Measurements from ENCODE around the gene ZNF862. TPM values are rescaled to one million over a fixed set of nuclear protein-coding genes. Genes with fewer than 3 reads are reported as not detected.

The ZNF862 gene
- total RNA-seq, 1 donor from 2014 or later, result 1.7 TPM

DNA sequence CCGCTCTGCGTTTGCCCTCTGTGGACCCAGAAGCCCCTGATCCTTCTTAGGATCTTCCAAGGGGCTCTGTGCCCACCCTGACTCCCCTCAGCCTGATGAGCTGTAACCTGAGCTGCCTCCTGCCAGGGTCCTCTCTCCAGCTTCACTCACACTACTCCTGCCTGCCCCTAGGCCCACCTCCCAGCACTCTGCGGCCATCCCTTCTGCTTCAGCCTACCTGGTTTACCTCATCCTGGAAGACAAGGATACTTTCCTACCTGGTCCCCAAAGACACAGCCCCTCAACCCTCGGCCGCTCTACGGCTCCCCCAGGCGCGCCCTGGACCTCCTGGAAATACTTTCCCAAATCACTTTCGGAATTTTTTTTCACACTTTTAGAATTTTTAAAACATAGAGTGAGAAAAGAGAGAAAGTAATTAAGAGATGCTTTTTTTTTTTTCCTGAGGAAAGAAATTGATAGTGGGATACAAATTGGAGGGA, 6.4 kb upstream of the ZNF862 start:
- no peak for DNase-seq (ENCODE audit: low spot score in 2 of 2)
- TF ChIP-seq, protein P1, sequence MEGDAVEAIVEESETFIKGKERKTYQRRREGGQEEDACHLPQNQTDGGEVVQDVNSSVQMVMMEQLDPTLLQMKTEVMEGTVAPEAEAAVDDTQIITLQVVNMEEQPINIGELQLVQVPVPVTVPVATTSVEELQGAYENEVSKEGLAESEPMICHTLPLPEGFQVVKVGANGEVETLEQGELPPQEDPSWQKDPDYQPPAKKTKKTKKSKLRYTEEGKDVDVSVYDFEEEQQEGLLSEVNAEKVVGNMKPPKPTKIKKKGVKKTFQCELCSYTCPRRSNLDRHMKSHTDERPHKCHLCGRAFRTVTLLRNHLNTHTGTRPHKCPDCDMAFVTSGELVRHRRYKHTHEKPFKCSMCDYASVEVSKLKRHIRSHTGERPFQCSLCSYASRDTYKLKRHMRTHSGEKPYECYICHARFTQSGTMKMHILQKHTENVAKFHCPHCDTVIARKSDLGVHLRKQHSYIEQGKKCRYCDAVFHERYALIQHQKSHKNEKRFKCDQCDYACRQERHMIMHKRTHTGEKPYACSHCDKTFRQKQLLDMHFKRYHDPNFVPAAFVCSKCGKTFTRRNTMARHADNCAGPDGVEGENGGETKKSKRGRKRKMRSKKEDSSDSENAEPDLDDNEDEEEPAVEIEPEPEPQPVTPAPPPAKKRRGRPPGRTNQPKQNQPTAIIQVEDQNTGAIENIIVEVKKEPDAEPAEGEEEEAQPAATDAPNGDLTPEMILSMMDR (IDR thresholded peaks at IDR 0.05), result no peak

GRCh38 chr7:149832332-149833041, 5.7 kb upstream of the ZNF862 start:
- DNase-seq (ENCODE audit: low spot score in 2 of 2), result no peak
- no peak overlapping the region for H3K4me3 ChIP-seq
- intact Hi-C loops (cut with DNase I), result loop anchor here (10.0 kb wide), 2 partner anchors 548 to 1192 kb away; partner anchors contain the start of genes ABCB8 and ATG9B
- no peaks in the 10 kb centered on the region for H3K9me3 ChIP-seq
- no peaks in the 10 kb centered on the region for H3K27me3 ChIP-seq
- no peaks in the 10 kb centered on the region for H3K4me1 ChIP-seq
- H3K27ac ChIP-seq, result no peak overlapping the region
- TF ChIP-seq, protein P1 (IDR thresholded peaks at IDR 0.05), result no peak
- no peaks in the 10 kb centered on the region for H3K36me3 ChIP-seq

More for the DNA sequence above, 6.4 kb upstream of the ZNF862 start:
- no peaks in the 10 kb centered on the region for H3K36me3 ChIP-seq
- intact Hi-C loops (cut with DNase I), result loop anchor here (10.0 kb wide), 2 partner anchors 547 to 1193 kb away; partner anchors contain the start of genes ABCB8 and ATG9B
- H3K9me3 ChIP-seq, result no peaks in the 10 kb centered on the region
- H3K27me3 ChIP-seq, result no peaks in the 10 kb centered on the region
- H3K4me3 ChIP-seq, result no peak overlapping the region
- H3K27ac ChIP-seq, result no peak overlapping the region
- H3K4me1 ChIP-seq, result no peaks in the 10 kb centered on the region

- no peaks in the 10 kb centered on the region for H3K36me3 ChIP-seq
- TF ChIP-seq, protein P1 (IDR thresholded peaks at IDR 0.05), result no peak
- DNase-seq (ENCODE audit: low spot score in 2 of 2), result no peak
- intact Hi-C loops (cut with DNase I), result loop anchor here (10.0 kb wide), 2 partner anchors 549 to 1191 kb away; partner anchors contain the start of genes ABCB8 and ATG9B
- no peaks in the 10 kb centered on the region for H3K9me3 ChIP-seq
- no peaks in the 10 kb centered on the region for H3K4me1 ChIP-seq
- no peak overlapping the region for H3K27ac ChIP-seq
- H3K4me3 ChIP-seq, result no peak overlapping the region
- H3K27me3 ChIP-seq, result no peaks in the 10 kb centered on the region
Measured at GRCh38 chr7:149833495-149834130, 4.6 kb upstream of the ZNF862 start.

- intact Hi-C loops (cut with DNase I), result loop anchor here (10.0 kb wide), 2 partner anchors 550 to 1190 kb away; partner anchors contain the start of genes ABCB8 and ATG9B
- DNase-seq (ENCODE audit: low spot score in 2 of 2), result no peak
- no peaks in the 10 kb centered on the region for H3K36me3 ChIP-seq
- H3K27ac ChIP-seq, result no peak overlapping the region
- no peaks in the 10 kb centered on the region for H3K27me3 ChIP-seq
- H3K9me3 ChIP-seq, result no peaks in the 10 kb centered on the region
- H3K4me3 ChIP-seq, result no peak overlapping the region
- TF ChIP-seq, protein P1 (IDR thresholded peaks at IDR 0.05), result no peak
- peaks cover 0 to 8% of the 10 kb centered on the region in 2 donors for H3K4me1 ChIP-seq
Measured at GRCh38 chr7:149834601-149835000, 3.6 kb upstream of the ZNF862 start.

DNA sequence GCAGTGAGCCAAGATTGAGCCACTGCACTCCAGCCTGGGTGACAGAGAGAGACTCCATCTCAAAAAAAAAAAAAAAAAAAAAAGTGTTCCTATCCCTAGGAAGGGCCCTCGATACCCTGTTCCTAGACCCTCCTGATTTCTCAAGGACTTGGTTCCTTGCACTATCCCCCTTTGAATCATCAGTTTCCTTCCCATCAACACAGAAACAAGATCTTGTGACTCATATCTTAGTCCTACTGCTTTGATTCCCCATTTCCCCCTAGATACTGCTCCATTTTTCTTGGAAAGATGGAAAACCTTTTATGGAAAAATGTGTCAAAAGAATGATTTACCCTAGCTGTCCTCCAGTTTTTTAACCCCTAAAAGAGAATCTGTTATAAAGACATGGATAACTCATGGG, 1.7 kb upstream of the ZNF862 start:
- Histone ChIP-seq H3K36me3 (no peaks in the 10 kb centered on the region), H3K4me1 (peaks cover 0 to 8% of the 10 kb centered on the region in 2 donors), H3K4me3 (no peak overlapping the region), H3K27me3 (no peaks in the 10 kb centered on the region), H3K27ac (no peak overlapping the region), H3K9me3 (no peaks in the 10 kb centered on the region)
- no peak for DNase-seq (ENCODE audit: low spot score in 2 of 2)
- TF ChIP-seq, protein P1 (IDR thresholded peaks at IDR 0.05), result no peak
- intact Hi-C loops (cut with DNase I), result loop anchor here (5.0 to 10.0 kb wide), 6 partner anchors 339 to 1188 kb away; partner anchors contain the start of genes ABCB8, ATG9B, PDIA4 and ZNF746

All from ascending aorta (tissue), 2 donors.